H9 (cell line): ENCODE data around the gene ORM2. TPM values are rescaled to one million over a fixed set of nuclear protein-coding genes. Genes with fewer than 3 reads are reported as not detected.

Source experiments
- DNase-seq: peaks from one replicate; pipeline ENCODE4 v3.0.0-alpha.2; 2017
- H2AFZ ChIP-seq: one replicate; pipeline ENCODE4 v1.6.1; 2013; ENCODE audit warnings: mild to moderate bottlenecking, low read length, control low read depth, moderate library complexity
- H2AK5ac ChIP-seq: 2 replicates; pipeline ENCODE4 v1.6.1; 2013; ENCODE audit warnings: low read length, control low read depth, mixed read lengths; ENCODE audit not compliant: insufficient read length
- H2BK120ac ChIP-seq: one replicate; pipeline ENCODE4 v1.6.1; 2013; ENCODE audit warnings: low read depth, mild to moderate bottlenecking, low read length, control low read depth, inconsistent platforms; ENCODE audit not compliant: poor library complexity, severe bottlenecking
- H2BK12ac ChIP-seq: 2 replicates; pipeline ENCODE4 v1.6.1; 2013; ENCODE audit warnings: low read length, control low read depth, mixed read lengths, low read depth; ENCODE audit not compliant: insufficient read length
- H2BK15ac ChIP-seq: 2 replicates; pipeline ENCODE4 v1.6.1; 2013; ENCODE audit warnings: low read depth, low read length, control low read depth
- H2BK20ac ChIP-seq: one replicate; pipeline ENCODE4 v1.6.1; 2013; ENCODE audit warnings: low read depth, mild to moderate bottlenecking, low read length, control low read depth, inconsistent platforms; ENCODE audit not compliant: poor library complexity, severe bottlenecking
- H2BK5ac ChIP-seq: 2 replicates; pipeline ENCODE4 v1.6.1; 2013; ENCODE audit warnings: low read length, control low read depth, mixed read lengths; ENCODE audit not compliant: insufficient read length
- H3K14ac ChIP-seq: 2 replicates; pipeline ENCODE4 v1.6.1; 2013; ENCODE audit warnings: low read length, control low read depth; ENCODE audit not compliant: insufficient read depth
- H3K18ac ChIP-seq: 2 replicates; pipeline ENCODE4 v1.6.1; 2013; ENCODE audit warnings: low read depth, mild to moderate bottlenecking, mixed read lengths, low read length, control low read depth; ENCODE audit not compliant: insufficient read length
- H3K23ac ChIP-seq: 2 replicates; pipeline ENCODE4 v1.6.1; 2013; ENCODE audit warnings: low read length, control low read depth, mixed read lengths, low read depth; ENCODE audit not compliant: insufficient read length
- H3K23me2 ChIP-seq: 2 replicates; pipeline ENCODE4 v1.6.1; 2013; ENCODE audit warnings: low read depth, mild to moderate bottlenecking, mixed read lengths, low read length, control low read depth; ENCODE audit not compliant: insufficient read length, poor library complexity, severe bottlenecking
- H3K27ac ChIP-seq: 2 replicates; pipeline ENCODE4 v1.5.1; 2013; ENCODE audit warnings: low read length, control low read depth, mixed read lengths, low read depth; ENCODE audit not compliant: insufficient read length
- H3K27me3 ChIP-seq: 2 replicates; pipeline ENCODE4 v1.6.1; 2013; ENCODE audit warnings: low read length, control low read depth, inconsistent platforms; ENCODE audit not compliant: insufficient read depth
- H3K4ac ChIP-seq: 2 replicates; pipeline ENCODE4 v1.6.1; 2013; ENCODE audit warnings: low read depth, mild to moderate bottlenecking, control low read depth, inconsistent platforms, low read length, moderate library complexity
- H3K4me1 ChIP-seq: 2 replicates; pipeline ENCODE4 v1.6.1; 2013; ENCODE audit warnings: low read length, control low read depth, inconsistent platforms; ENCODE audit not compliant: insufficient read depth
- H3K4me2 ChIP-seq: 2 replicates; pipeline ENCODE4 v1.6.1; 2013; ENCODE audit warnings: low read length, control low read depth, mixed read lengths; ENCODE audit not compliant: insufficient read length, insufficient read depth
- H3K56ac ChIP-seq: 2 replicates; pipeline ENCODE4 v1.6.1; 2013; ENCODE audit warnings: low read depth, mild to moderate bottlenecking, mixed read lengths, low read length, control low read depth; ENCODE audit not compliant: insufficient read length
- H3K79me1 ChIP-seq: 2 replicates; pipeline ENCODE4 v1.6.1; 2013; ENCODE audit warnings: low read depth, mild to moderate bottlenecking, moderate library complexity, low read length, control low read depth, inconsistent platforms; ENCODE audit not compliant: insufficient read depth, poor library complexity, severe bottlenecking
- H3K79me2 ChIP-seq: 2 replicates; pipeline ENCODE4 v1.6.1; 2013; ENCODE audit warnings: low read length, control low read depth, inconsistent platforms; ENCODE audit not compliant: insufficient read depth
- H3K9ac ChIP-seq: 2 replicates; pipeline ENCODE4 v1.6.1; 2013; ENCODE audit warnings: low read length, control low read depth, mixed read lengths; ENCODE audit not compliant: insufficient read length; ENCODE audit errors: extremely low read depth
- H3K9me3 ChIP-seq: one replicate; pipeline ENCODE4 v1.6.1; 2013; ENCODE audit warnings: low read depth, low read length, inconsistent platforms; ENCODE audit not compliant: control insufficient read depth
- H3T11ph ChIP-seq: one replicate; pipeline ENCODE4 v1.6.1; 2013; ENCODE audit warnings: mild to moderate bottlenecking, low read length, control low read depth, inconsistent platforms
- H4K20me1 ChIP-seq: one replicate; pipeline ENCODE4 v1.6.1; 2013; ENCODE audit not compliant: control insufficient read depth, insufficient read length, insufficient read depth
- H4K5ac ChIP-seq: 2 replicates; pipeline ENCODE4 v1.6.1; 2013; ENCODE audit warnings: low read depth, mild to moderate bottlenecking, mixed read lengths, low read length, control low read depth; ENCODE audit not compliant: insufficient read length
- H4K8ac ChIP-seq: replicated peaks from 2 replicates; pipeline ENCODE4 v1.6.1; 2013; ENCODE audit warnings: low read length, control low read depth, mixed read lengths, low read depth; ENCODE audit not compliant: insufficient read length
- H4K91ac ChIP-seq: 2 replicates; pipeline ENCODE4 v1.6.1; 2013; ENCODE audit warnings: low read depth, mild to moderate bottlenecking, moderate library complexity, mixed read lengths, low read length, control low read depth; ENCODE audit not compliant: insufficient read length
- H3K27ac Mint-ChIP-seq, 3 experiments: 2 replicates in 2 of 3; 3 replicates in 1 of 3; pipeline ENCODE4 v1.8.0; 2020 to 2021; ENCODE audit warnings: mixed read lengths in 3 of 3, mild to moderate bottlenecking in 1 of 3, moderate library complexity in 1 of 3
- H3K27me3 Mint-ChIP-seq: 2 replicates; pipeline ENCODE4 v1.8.0; 2021; ENCODE audit warnings: low read depth, mild to moderate bottlenecking, moderate library complexity, mixed read lengths
- H3K36me3 Mint-ChIP-seq, 3 experiments: 2 replicates in 2 of 3; 3 replicates in 1 of 3; pipeline ENCODE4 v1.8.0; 2020 to 2021; ENCODE audit warnings: low read depth in 3 of 3, mixed read lengths in 3 of 3; ENCODE audit not compliant: insufficient read depth in 1 of 3
- H3K4me1 Mint-ChIP-seq, 2 experiments: 2 replicates each; pipeline ENCODE4 v1.8.0; 2020; ENCODE audit warnings: mixed read lengths in 2 of 2
- H3K4me3 Mint-ChIP-seq, 2 experiments: 2 replicates in 1 of 2; 3 replicates in 1 of 2; pipeline ENCODE4 v1.8.0; 2020 to 2021; ENCODE audit warnings: mild to moderate bottlenecking in 2 of 2, mixed read lengths in 2 of 2, moderate library complexity in 1 of 2
- H3K9me3 Mint-ChIP-seq, 2 experiments: 2 replicates in 1 of 2; 3 replicates in 1 of 2; pipeline ENCODE4 v1.8.0; 2020; ENCODE audit warnings: mild to moderate bottlenecking in 2 of 2, mixed read lengths in 2 of 2, moderate library complexity in 1 of 2
- CTCF ChIP-seq: fragments of 200-600 bp; sonication (generic); conservative IDR thresholded peaks from 3 replicates; pipeline ENCODE4 v1.8.0; 2021; ENCODE audit warnings: antibody characterized with exemption, mild to moderate bottlenecking
- WGBS: extraction: QIAGEN DNeasy Blood & Tissue Kit; methylation state at CpG from one replicate; pipeline ENCODE4 v1.1.7; 2013; ENCODE audit warnings: missing lambda C conversion rate, low lambda C conversion rate, mixed read lengths; ENCODE audit not compliant: insufficient read length; ENCODE audit errors: extremely low coverage; 5-methylcytosine and 5-hydroxymethylcytosine counted together
- total RNA-seq: library from RNA; stranded (reverse); gene quantifications from 2 replicates; pipeline ENCODE4 v1.2.1, GENCODE V29; 2021

Gene ORM2
- total RNA-seq, 1 experiment from 2014 or later: 1.2 TPM

DNA sequence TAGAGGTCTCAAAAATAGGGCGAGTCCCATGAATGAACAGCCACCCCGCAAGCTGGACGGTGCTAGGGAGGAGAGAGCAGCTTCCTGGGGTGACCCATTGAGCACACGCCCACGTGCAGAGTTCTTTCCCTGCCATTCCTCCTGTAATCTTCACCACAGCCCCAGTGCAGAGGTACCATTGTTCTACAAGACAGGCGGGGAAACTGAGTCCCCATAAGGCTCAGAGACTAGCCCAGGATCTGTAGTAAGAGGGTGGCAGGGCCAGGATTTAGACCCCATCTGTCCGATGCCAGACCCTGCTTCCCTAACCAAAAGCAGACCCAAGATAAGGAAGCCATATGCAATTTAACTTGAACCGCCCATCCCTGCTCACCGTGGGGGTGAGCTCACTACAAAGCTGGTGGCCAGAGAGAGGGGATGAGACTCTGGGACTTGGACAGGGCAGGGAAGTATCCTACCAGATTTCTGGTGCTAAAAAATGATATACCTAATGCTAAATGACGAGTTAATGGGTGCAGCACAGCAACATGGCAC lies 43.5 kb upstream of the ORM2 start:
- H4K5ac ChIP-seq: no peak overlapping the region
- no peak overlapping the region for H3K27ac ChIP-seq
- no peaks in the 10 kb centered on the region; the same call in 1 of the 2 replicates for H3K27me3 Mint-ChIP-seq
- 0 out of 7 replicates have a peak overlapping the region, but pooled peaks of 1 of the 3 experiments have one; percentile 37 for H3K27ac Mint-ChIP-seq
- H2AK5ac ChIP-seq: no peak overlapping the region
- no peaks in the 10 kb centered on the region for H4K20me1 ChIP-seq
- H3K79me2 ChIP-seq: no peaks in the 10 kb centered on the region
- H4K91ac ChIP-seq: no peak overlapping the region
- H3T11ph ChIP-seq: no peak overlapping the region
- H3K4me2 ChIP-seq: no peak overlapping the region
- H3K9me3 Mint-ChIP-seq: no peaks in the 10 kb centered on the region; a peak in 1 of 5 replicates
- H3K18ac ChIP-seq: no peak overlapping the region
- DNase-seq: peak; percentile 10
- no peak overlapping the region for H4K8ac ChIP-seq
- H3K9ac ChIP-seq: no peak overlapping the region
- H3K14ac ChIP-seq: no peak overlapping the region
- H3K4me3 Mint-ChIP-seq: no peak overlapping the region
- H3K4me1 ChIP-seq: 0 out of 2 replicates have a peak, but pooled peaks cover 3% of the 10 kb centered on the region
- TF ChIP-seq CTCF: no peak
- H2BK12ac ChIP-seq: no peak overlapping the region
- H2BK15ac ChIP-seq: no peak overlapping the region
- no peak overlapping the region for H2BK120ac ChIP-seq
- H3K23me2 ChIP-seq: no peaks in the 10 kb centered on the region
- no CpG with 5 or more reads among the region's 10 CpGs for WGBS
- H3K9me3 ChIP-seq: no peaks in the 10 kb centered on the region
- no peak overlapping the region for H2BK5ac ChIP-seq
- H3K36me3 Mint-ChIP-seq: peaks cover 0 to 4% (median 3%) of the 10 kb centered on the region in 3 experiments; a peak in 2 of 7 replicates
- H2AFZ ChIP-seq: no peak overlapping the region
- H3K4me1 Mint-ChIP-seq: peaks cover 14 to 28% of the 10 kb centered on the region in 2 experiments
- no peaks in the 10 kb centered on the region for H3K79me1 ChIP-seq
- no peaks in the 10 kb centered on the region for H3K27me3 ChIP-seq
- H2BK20ac ChIP-seq: no peak overlapping the region
- no peak overlapping the region for H3K56ac ChIP-seq
- no peak overlapping the region for H3K4ac ChIP-seq
- H3K23ac ChIP-seq: no peak overlapping the region
